ENCODE results near the gene MXRA8. TPM values are rescaled to one million over a fixed set of nuclear protein-coding genes. Genes with fewer than 3 reads are reported as not detected.

Gene MXRA8
- total RNA-seq, 3 donors from 2014 or later (not counting 1 experiment from before 2014, with no cell fraction given) = 0.26 TPM; not detected in 2

GRCh38 chr1:1345384-1345783, 13.0 kb downstream of the MXRA8 start:
- ATAC-seq (no peak), DNase-seq (no peak)
- Histone ChIP-seq H3K4me1 (ENCODE audit: control insufficient read depth, insufficient read depth, low read length) (peaks cover 11% of the 10 kb centered on the region), H3K4me3 (ENCODE audit: low read length) (no peak overlapping the region), H3K36me3 (ENCODE audit: control insufficient read depth, insufficient read depth, low read length) (no peaks in the 10 kb centered on the region), H3K27ac (ENCODE audit: low read length) (no peak overlapping the region), H3K27me3 (ENCODE audit: control insufficient read depth, insufficient read depth, low read length) (no peaks in the 10 kb centered on the region), H3K9me3 (ENCODE audit: control insufficient read depth, insufficient read depth, low read length) (no peaks in the 10 kb centered on the region)
- intact Hi-C loops (cut with micrococcal nuclease) = no loop called here
- no peak overlapping the region for H3K27ac Mint-ChIP-seq
- H3K4me3 Mint-ChIP-seq = no peak overlapping the region
- no peak for TF ChIP-seq CTCF (IDR thresholded peaks at IDR 0.05)
- no peaks in the 10 kb centered on the region for H3K27me3 Mint-ChIP-seq (ENCODE audit: low read depth in 2 of 2)
- no peaks in the 10 kb centered on the region for H3K9me3 Mint-ChIP-seq
- peaks cover 0 to 26% of the 10 kb centered on the region in 2 donors for H3K4me1 Mint-ChIP-seq
- WGBS (ENCODE audit: insufficient coverage) = 94% methylated on average over 16 of the region's 16 CpGs
- H3K36me3 Mint-ChIP-seq = no peaks in the 10 kb centered on the region

- peaks cover 2% of the 10 kb centered on the region for H3K36me3 ChIP-seq (ENCODE audit: control insufficient read depth, insufficient read depth, low read length)
- 83% methylated on average over 15 of the region's 15 CpGs for WGBS (ENCODE audit: insufficient coverage)
- intact Hi-C loops (cut with micrococcal nuclease) = no loop called here
- DNase-seq (no peak), ATAC-seq (no peak)
- no peak overlapping the region for H3K4me3 ChIP-seq (ENCODE audit: low read length)
- H3K36me3 Mint-ChIP-seq = no peaks in the 10 kb centered on the region
- no peak overlapping the region for H3K27ac Mint-ChIP-seq
- TF ChIP-seq CTCF (IDR thresholded peaks at IDR 0.05) = no peak
- no peaks in the 10 kb centered on the region for H3K9me3 Mint-ChIP-seq
- peaks cover 11% of the 10 kb centered on the region for H3K4me1 ChIP-seq (ENCODE audit: control insufficient read depth, insufficient read depth, low read length)
- no peak overlapping the region for H3K27ac ChIP-seq (ENCODE audit: low read length)
- no peaks in the 10 kb centered on the region for H3K9me3 ChIP-seq (ENCODE audit: control insufficient read depth, insufficient read depth, low read length)
- peaks cover 0 to 26% of the 10 kb centered on the region in 2 donors for H3K4me1 Mint-ChIP-seq
- no peak overlapping the region for H3K4me3 Mint-ChIP-seq
- no peaks in the 10 kb centered on the region for H3K27me3 ChIP-seq (ENCODE audit: control insufficient read depth, insufficient read depth, low read length)
- no peaks in the 10 kb centered on the region for H3K27me3 Mint-ChIP-seq (ENCODE audit: low read depth in 2 of 2)
These were observed 13.5 kb downstream of the MXRA8 start for GRCh38 chr1:1344655-1345361.

- peak overlapping the region in 1 of 2 donors; percentile 33 for H3K27ac Mint-ChIP-seq
- H3K9me3 ChIP-seq (ENCODE audit: control insufficient read depth, insufficient read depth, low read length) = no peaks in the 10 kb centered on the region
- no peak overlapping the region for H3K4me3 Mint-ChIP-seq
- no peaks in the 10 kb centered on the region for H3K27me3 ChIP-seq (ENCODE audit: control insufficient read depth, insufficient read depth, low read length)
- H3K27me3 Mint-ChIP-seq (ENCODE audit: low read depth in 2 of 2) = no peaks in the 10 kb centered on the region
- H3K4me1 Mint-ChIP-seq = peaks cover 0 to 26% of the 10 kb centered on the region in 2 donors
- peaks cover 11% of the 10 kb centered on the region for H3K4me1 ChIP-seq (ENCODE audit: control insufficient read depth, insufficient read depth, low read length)
- no peak overlapping the region for H3K4me3 ChIP-seq (ENCODE audit: low read length)
- H3K9me3 Mint-ChIP-seq = no peaks in the 10 kb centered on the region
- intact Hi-C loops (cut with micrococcal nuclease) = no loop called here
- WGBS (ENCODE audit: insufficient coverage) = 90% methylated on average over 24 of the region's 24 CpGs
- ATAC-seq (no peak), DNase-seq (no peak)
- no peaks in the 10 kb centered on the region for H3K36me3 Mint-ChIP-seq
- H3K27ac ChIP-seq (ENCODE audit: low read length) = no peak overlapping the region
- no peak for TF ChIP-seq CTCF (IDR thresholded peaks at IDR 0.05)
- peaks cover 2% of the 10 kb centered on the region for H3K36me3 ChIP-seq (ENCODE audit: control insufficient read depth, insufficient read depth, low read length)
These were observed 14.4 kb downstream of the MXRA8 start for GRCh38 chr1:1343811-1344421.

Data from natural killer cell (primary cell).